ENCODE data around the gene SREK1IP1. TPM values are rescaled to one million over a fixed set of nuclear protein-coding genes. Genes with fewer than 3 reads are reported as not detected.

Gene SREK1IP1
- total RNA-seq, 3 donors from 2014 or later (not counting 1 experiment from before 2014, with no cell fraction given) = 20.2 to 28.0 (median 24.4) TPM

DNA sequence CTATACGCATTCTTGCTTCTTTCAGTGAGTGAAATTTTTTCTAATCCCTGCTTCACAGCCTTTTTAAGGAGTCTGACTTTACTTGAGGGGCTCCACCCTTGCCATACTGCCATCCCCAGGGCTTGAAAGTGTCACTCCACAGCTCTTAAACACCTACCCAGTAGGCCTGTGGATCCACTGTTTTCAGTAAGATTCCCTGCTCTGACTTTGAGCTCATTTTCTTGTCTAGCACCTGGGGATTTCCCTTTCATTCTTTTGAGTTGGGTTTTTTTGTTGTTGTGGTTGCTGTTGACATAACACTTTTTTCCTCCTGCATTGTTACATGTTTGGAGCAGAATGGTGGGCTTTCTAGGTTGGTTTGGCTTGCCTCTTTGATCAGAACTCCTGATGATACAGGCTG lies 23.6 kb downstream of the SREK1IP1 start:
- Mint-ChIP-seq H3K9me3 (no peaks in the 10 kb centered on the region), H3K36me3 (no peaks in the 10 kb centered on the region), H3K4me1 (peaks cover 8 to 20% of the 10 kb centered on the region in 2 donors), H3K4me3 (no peak overlapping the region), H3K27me3 (ENCODE audit: low read depth in 2 of 2) (no peaks in the 10 kb centered on the region), H3K27ac (no peak overlapping the region)
- no peak overlapping the region for H3K4me3 ChIP-seq (ENCODE audit: low read length)
- H3K36me3 ChIP-seq (ENCODE audit: control insufficient read depth, insufficient read depth, low read length) = peaks cover 8% of the 10 kb centered on the region
- 93% methylated on average over 1 of the region's 1 CpG for WGBS (ENCODE audit: insufficient coverage)
- TF ChIP-seq, protein P1, sequence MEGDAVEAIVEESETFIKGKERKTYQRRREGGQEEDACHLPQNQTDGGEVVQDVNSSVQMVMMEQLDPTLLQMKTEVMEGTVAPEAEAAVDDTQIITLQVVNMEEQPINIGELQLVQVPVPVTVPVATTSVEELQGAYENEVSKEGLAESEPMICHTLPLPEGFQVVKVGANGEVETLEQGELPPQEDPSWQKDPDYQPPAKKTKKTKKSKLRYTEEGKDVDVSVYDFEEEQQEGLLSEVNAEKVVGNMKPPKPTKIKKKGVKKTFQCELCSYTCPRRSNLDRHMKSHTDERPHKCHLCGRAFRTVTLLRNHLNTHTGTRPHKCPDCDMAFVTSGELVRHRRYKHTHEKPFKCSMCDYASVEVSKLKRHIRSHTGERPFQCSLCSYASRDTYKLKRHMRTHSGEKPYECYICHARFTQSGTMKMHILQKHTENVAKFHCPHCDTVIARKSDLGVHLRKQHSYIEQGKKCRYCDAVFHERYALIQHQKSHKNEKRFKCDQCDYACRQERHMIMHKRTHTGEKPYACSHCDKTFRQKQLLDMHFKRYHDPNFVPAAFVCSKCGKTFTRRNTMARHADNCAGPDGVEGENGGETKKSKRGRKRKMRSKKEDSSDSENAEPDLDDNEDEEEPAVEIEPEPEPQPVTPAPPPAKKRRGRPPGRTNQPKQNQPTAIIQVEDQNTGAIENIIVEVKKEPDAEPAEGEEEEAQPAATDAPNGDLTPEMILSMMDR (IDR thresholded peaks at IDR 0.05) = no peak
- intact Hi-C loops (cut with micrococcal nuclease) = no loop called here
- no peaks in the 10 kb centered on the region for H3K9me3 ChIP-seq (ENCODE audit: control insufficient read depth, insufficient read depth, low read length)
- ATAC-seq (peak in 2 of 3 donors; percentile 31 to 33), DNase-seq (peak in 1 of 2 donors; percentile 9)
- H3K27ac ChIP-seq (ENCODE audit: low read length) = no peak overlapping the region
- no peaks in the 10 kb centered on the region for H3K4me1 ChIP-seq (ENCODE audit: control insufficient read depth, insufficient read depth, low read length)
- no peaks in the 10 kb centered on the region for H3K27me3 ChIP-seq (ENCODE audit: control insufficient read depth, insufficient read depth, low read length)

DNA sequence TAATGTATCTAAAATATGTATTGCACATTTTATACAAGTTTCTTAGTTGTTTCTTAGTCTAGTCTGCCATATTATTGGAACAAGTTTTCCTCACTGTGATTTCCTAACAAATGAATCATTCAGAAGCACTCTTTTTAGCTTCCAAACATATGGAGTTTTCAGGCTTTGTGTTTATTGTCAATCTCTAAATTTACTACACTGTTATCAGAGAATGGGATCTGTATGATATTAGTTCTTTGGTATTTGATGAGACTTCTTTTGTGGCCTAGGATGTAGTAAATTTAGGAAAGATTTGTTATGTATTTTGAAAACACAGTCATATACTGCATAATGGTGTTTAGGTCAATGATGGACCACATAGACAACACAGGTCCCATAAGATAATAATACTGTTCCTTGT lies 25.7 kb downstream of the SREK1IP1 start:
- Histone ChIP-seq H3K27ac (ENCODE audit: low read length) (no peak overlapping the region), H3K4me1 (ENCODE audit: control insufficient read depth, insufficient read depth, low read length) (no peaks in the 10 kb centered on the region), H3K4me3 (ENCODE audit: low read length) (no peak overlapping the region), H3K9me3 (ENCODE audit: control insufficient read depth, insufficient read depth, low read length) (no peaks in the 10 kb centered on the region), H3K27me3 (ENCODE audit: control insufficient read depth, insufficient read depth, low read length) (no peaks in the 10 kb centered on the region), H3K36me3 (ENCODE audit: control insufficient read depth, insufficient read depth, low read length) (peaks cover 21% of the 10 kb centered on the region)
- TF ChIP-seq, protein P1 (IDR thresholded peaks at IDR 0.05) = no peak
- Mint-ChIP-seq H3K27me3 (ENCODE audit: low read depth in 2 of 2) (no peaks in the 10 kb centered on the region), H3K4me3 (no peak overlapping the region), H3K4me1 (peaks cover 8 to 17% of the 10 kb centered on the region in 2 donors), H3K36me3 (no peaks in the 10 kb centered on the region), H3K9me3 (no peaks in the 10 kb centered on the region), H3K27ac (no peak overlapping the region)
- intact Hi-C loops (cut with micrococcal nuclease) = no loop called here
- no peak for DNase-seq
- ATAC-seq = no peak

DNA sequence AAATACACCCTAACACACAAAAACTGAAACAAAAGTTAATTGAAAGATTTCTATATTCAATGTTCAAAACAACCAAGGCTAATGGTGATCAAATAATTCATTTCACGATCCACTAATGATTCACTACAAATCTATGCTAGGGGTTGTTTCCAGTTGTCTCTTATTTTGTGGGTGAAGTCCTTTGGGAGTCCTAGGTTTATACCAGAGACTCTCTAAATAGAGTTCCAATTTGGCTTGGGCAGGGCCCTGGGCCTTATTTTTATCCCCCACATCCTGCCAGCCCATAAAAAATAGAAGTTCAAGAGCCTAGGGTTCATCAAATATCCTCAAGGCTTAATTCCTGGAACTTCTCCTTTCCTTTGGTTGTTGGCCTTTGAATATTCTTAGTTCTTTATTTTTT lies 26.1 kb downstream of the SREK1IP1 start:
- Histone ChIP-seq H3K4me3 (ENCODE audit: low read length) (no peak overlapping the region), H3K27me3 (ENCODE audit: control insufficient read depth, insufficient read depth, low read length) (no peaks in the 10 kb centered on the region), H3K36me3 (ENCODE audit: control insufficient read depth, insufficient read depth, low read length) (peaks cover 23% of the 10 kb centered on the region), H3K4me1 (ENCODE audit: control insufficient read depth, insufficient read depth, low read length) (no peaks in the 10 kb centered on the region), H3K27ac (ENCODE audit: low read length) (no peak overlapping the region), H3K9me3 (ENCODE audit: control insufficient read depth, insufficient read depth, low read length) (no peaks in the 10 kb centered on the region)
- peaks cover 8 to 21% of the 10 kb centered on the region in 2 donors for H3K4me1 Mint-ChIP-seq
- H3K9me3 Mint-ChIP-seq = no peaks in the 10 kb centered on the region
- no peak for DNase-seq
- TF ChIP-seq, protein P1 (IDR thresholded peaks at IDR 0.05) = no peak
- no peak overlapping the region for H3K4me3 Mint-ChIP-seq
- intact Hi-C loops (cut with micrococcal nuclease) = no loop called here
- no peak overlapping the region for H3K27ac Mint-ChIP-seq
- H3K36me3 Mint-ChIP-seq = peaks cover 1% of the 10 kb centered on the region
- no CpG with 5 or more reads among the region's 1 CpG for WGBS (ENCODE audit: insufficient coverage)
- ATAC-seq = no peak
- H3K27me3 Mint-ChIP-seq (ENCODE audit: low read depth in 2 of 2) = no peaks in the 10 kb centered on the region

DNA sequence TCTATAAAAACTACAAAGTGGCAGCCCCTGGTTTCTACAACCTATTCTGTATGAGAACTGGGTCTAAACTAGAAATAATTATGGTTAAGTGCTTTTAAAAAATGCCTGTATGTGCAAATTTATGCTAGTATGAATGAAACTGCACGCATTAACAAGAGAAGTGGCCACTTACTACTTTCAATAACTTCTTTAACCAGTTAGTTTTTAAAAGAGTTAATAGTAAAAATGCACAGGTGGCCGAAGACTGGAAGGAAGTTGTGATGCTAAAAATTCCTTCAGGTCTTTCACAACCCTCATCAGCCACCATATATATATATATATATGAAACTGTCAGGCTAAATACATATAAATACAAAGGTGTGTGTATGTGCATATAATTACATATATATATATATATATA lies 41.3 kb downstream of the SREK1IP1 start:
- Histone ChIP-seq H3K27me3 (ENCODE audit: control insufficient read depth, insufficient read depth, low read length) (no peaks in the 10 kb centered on the region), H3K36me3 (ENCODE audit: control insufficient read depth, insufficient read depth, low read length) (peaks cover 25% of the 10 kb centered on the region), H3K27ac (ENCODE audit: low read length) (no peak overlapping the region), H3K4me1 (ENCODE audit: control insufficient read depth, insufficient read depth, low read length) (no peaks in the 10 kb centered on the region), H3K9me3 (ENCODE audit: control insufficient read depth, insufficient read depth, low read length) (no peaks in the 10 kb centered on the region), H3K4me3 (ENCODE audit: low read length) (no peak overlapping the region)
- TF ChIP-seq, protein P1 (IDR thresholded peaks at IDR 0.05) = no peak
- ATAC-seq (no peak), DNase-seq (no peak)
- Mint-ChIP-seq H3K9me3 (no peaks in the 10 kb centered on the region), H3K4me3 (no peak overlapping the region), H3K27ac (no peak overlapping the region), H3K36me3 (peaks cover 7% of the 10 kb centered on the region), H3K4me1 (peaks cover 18 to 31% of the 10 kb centered on the region in 2 donors), H3K27me3 (ENCODE audit: low read depth in 2 of 2) (no peaks in the 10 kb centered on the region)
- intact Hi-C loops (cut with micrococcal nuclease) = no loop called here
- no CpG with 5 or more reads among the region's 2 CpGs for WGBS (ENCODE audit: insufficient coverage)
